ENCODE measurements around the gene LIPK. TPM values are rescaled to one million over a fixed set of nuclear protein-coding genes. Genes with fewer than 3 reads are reported as not detected.
"Not testable (repeated sequence)": the region's sequence is repeated elsewhere in the genome, so short reads cannot be mapped to it uniquely, and the experiment has no call there.

Gene LIPK, protein sequence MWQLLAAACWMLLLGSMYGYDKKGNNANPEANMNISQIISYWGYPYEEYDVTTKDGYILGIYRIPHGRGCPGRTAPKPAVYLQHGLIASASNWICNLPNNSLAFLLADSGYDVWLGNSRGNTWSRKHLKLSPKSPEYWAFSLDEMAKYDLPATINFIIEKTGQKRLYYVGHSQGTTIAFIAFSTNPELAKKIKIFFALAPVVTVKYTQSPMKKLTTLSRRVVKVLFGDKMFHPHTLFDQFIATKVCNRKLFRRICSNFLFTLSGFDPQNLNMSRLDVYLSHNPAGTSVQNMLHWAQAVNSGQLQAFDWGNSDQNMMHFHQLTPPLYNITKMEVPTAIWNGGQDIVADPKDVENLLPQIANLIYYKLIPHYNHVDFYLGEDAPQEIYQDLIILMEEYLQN
- total RNA-seq, result not detected in 2 replicates

DNA sequence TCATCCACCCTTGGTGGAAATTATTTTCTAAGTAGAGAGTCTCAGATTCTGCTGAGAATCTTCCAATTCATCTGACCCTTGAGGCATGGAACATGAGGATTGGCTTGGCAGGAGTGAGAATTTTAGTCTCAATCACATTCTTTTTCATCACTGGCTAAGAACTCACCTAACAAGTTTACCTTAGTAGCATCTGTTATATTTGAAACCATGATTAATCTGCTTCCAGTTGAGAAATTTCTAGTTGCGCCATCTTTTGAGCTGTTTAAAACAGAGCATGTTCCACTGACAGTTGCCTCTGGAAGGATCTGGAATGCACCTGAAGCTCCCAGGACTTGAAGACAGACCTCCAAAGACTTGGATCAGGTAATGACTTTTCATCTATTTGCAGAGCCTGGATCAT, at the start of gene LIPK:
Gene LIPK, plus strand, starts transcription at position 292 of the 400 bp plus-strand sequence. CDS start 18,295 bp downstream, outside the sequence.
- no peaks in the 10 kb centered on the region for H3K9me3 Mint-ChIP-seq
- H3K36me3 Mint-ChIP-seq (ENCODE audit: low read depth), result no peaks in the 10 kb centered on the region
- intact Hi-C loops (cut with micrococcal nuclease), result loop anchor here (2.0 to 5.0 kb wide), 3 partner anchors 51 to 379 kb away; no protein-coding TSS in a partner anchor
- no peak for DNase-seq
- no peak within 1 kb of the TSS for H3K4me3 Mint-ChIP-seq
- no peak within 1 kb of the TSS for H3K27ac Mint-ChIP-seq
- H3K27me3 Mint-ChIP-seq, result peaks cover 26% of the 10 kb centered on the region
- peaks cover 15% of the 10 kb centered on the region for H3K4me1 Mint-ChIP-seq

DNA sequence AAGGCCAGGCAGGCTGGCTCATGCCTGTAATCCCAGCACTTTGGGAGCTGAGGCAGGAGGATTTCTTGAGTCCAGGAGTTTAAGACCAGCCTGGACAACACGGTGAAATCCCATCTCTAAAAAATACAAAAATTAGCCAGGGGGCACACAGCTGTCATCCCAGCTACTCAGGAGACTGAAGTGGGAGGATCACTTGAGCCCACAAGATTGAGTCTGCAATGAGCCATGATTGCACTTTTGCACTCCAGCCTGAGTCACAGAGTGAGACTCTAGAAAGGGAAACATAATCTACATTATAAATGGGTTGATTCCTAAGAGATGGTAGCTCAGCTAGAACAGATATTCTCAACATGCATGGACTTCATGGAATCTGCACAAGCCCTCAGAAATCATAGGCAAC, 48.1 kb upstream of the LIPK start:
- no peaks in the 10 kb centered on the region for H3K9me3 Mint-ChIP-seq
- no peaks in the 10 kb centered on the region for H3K36me3 Mint-ChIP-seq (ENCODE audit: low read depth)
- no peak for DNase-seq
- intact Hi-C loops (cut with micrococcal nuclease), result no loop called here
- H3K27ac Mint-ChIP-seq, result no peak overlapping the region
- no peak overlapping the region for H3K4me3 Mint-ChIP-seq
- H3K4me1 Mint-ChIP-seq, result no peaks in the 10 kb centered on the region
- H3K27me3 Mint-ChIP-seq, result peaks cover 12% of the 10 kb centered on the region

DNA sequence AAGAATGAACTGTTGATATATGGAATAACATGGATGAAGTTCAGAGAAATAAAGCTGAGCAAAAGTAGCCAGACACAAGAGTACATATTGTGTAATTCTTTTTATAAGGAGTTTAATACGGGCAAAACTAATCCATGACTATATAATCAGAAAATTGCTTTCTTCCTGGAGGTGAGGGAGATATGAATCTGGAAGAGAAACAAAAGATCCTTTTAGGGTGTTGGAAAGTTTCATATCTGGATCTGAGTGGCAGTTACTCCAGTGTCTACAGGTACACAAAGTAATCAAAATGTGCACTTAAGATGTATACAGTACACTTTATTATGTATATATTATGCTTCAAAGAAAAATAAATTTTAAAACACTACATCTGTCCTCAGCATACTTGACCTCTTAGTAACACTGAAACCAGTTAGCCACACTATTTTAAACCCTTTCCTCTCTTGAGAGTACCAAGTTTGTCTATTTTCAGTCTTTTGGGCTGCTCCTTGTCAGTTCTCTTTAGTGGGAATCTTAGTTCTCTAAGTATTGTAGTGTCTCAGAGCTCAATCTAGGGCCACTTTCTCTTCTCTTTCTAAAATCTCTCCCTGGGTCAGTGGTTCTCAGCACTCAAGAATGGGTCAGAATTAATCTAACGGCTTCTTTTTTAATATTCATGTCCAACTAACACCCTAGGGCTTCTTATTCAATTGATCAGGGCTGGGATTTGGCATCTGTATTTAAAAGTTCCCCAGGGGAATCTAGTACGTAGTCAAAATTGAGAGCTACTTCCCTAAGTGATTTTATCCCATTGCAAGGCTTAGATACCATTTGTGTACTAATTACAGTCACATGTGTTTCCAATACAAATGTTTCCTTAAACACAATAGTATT, 46.1 kb upstream of the LIPK start:
- intact Hi-C loops (cut with micrococcal nuclease), result no loop called here
- H3K36me3 Mint-ChIP-seq (ENCODE audit: low read depth), result no peaks in the 10 kb centered on the region
- H3K4me1 Mint-ChIP-seq, result no peaks in the 10 kb centered on the region
- peaks cover 12% of the 10 kb centered on the region for H3K27me3 Mint-ChIP-seq
- H3K27ac Mint-ChIP-seq, result no peak overlapping the region
- H3K4me3 Mint-ChIP-seq, result no peak overlapping the region
- H3K9me3 Mint-ChIP-seq, result no peaks in the 10 kb centered on the region
- DNase-seq, result no peak

DNA sequence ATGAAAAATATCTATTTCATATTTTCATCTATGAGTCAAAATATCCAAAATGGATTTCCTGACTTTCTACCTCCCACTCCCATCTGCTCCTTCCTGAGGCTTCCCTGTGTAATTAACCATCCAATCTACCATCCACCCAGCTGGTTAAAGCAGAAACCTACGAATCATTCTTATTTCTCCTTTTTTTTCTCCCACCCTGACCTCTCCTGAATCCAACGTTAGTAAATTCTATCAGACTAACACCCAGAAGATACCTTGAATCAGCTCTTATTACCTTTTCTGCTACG, 45.5 kb upstream of the LIPK start:
- no peaks in the 10 kb centered on the region for H3K36me3 Mint-ChIP-seq (ENCODE audit: low read depth)

DNA sequence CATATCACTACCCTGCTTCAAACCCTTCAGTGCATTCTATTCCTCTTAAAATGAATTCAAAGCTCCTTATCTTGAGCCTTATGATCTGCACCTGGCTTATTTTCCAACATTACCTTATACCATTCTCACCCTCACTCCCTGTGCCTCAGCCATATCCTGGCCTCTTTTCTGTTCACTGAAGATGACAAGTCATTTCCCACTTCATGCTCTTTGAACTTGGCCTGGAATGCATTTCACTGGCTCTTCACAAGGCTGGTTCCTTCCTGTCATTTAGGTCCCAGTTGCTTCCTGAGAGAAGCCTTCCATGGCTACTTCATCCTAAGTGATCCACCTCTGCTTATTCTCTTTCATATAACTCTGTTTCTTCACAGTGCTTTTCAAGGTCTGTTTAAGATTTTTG, 45.0 kb upstream of the LIPK start:
- intact Hi-C loops (cut with micrococcal nuclease), result no loop called here
- no peak for DNase-seq
- Mint-ChIP-seq H3K27me3 (peaks cover 12% of the 10 kb centered on the region), H3K4me1 (no peaks in the 10 kb centered on the region), H3K36me3 (ENCODE audit: low read depth) (no peaks in the 10 kb centered on the region), H3K27ac (no peak overlapping the region), H3K9me3 (no peaks in the 10 kb centered on the region), H3K4me3 (no peak overlapping the region)

More for the DNA sequence above, 45.5 kb upstream of the LIPK start:
- H3K4me3 Mint-ChIP-seq, result no peak overlapping the region
- H3K27ac Mint-ChIP-seq, result no peak overlapping the region
- no peak for DNase-seq
- no peaks in the 10 kb centered on the region for H3K4me1 Mint-ChIP-seq
- peaks cover 12% of the 10 kb centered on the region for H3K27me3 Mint-ChIP-seq
- H3K9me3 Mint-ChIP-seq, result no peaks in the 10 kb centered on the region
- intact Hi-C loops (cut with micrococcal nuclease), result no loop called here

DNA sequence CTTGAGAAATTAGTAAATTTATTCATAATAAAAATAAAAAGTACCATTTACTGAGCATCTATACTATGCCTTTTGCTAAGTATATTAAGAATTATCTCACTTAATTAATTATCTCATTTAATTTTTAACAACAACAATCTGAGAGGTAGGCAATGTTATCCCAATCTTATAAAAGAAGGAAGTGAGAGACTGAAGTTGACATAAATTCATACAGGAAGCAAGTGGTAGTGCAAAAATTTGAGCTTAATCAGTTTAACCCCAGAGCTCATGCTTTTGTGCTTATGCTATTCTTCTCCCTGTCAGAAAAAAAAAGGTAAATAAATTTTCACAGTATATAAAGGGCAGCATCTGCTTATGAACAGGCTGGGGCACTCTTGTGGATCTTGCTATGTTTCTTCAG, 44.5 kb upstream of the LIPK start:
- Mint-ChIP-seq H3K4me1 (no peaks in the 10 kb centered on the region), H3K27me3 (peaks cover 12% of the 10 kb centered on the region), H3K27ac (no peak overlapping the region), H3K9me3 (no peaks in the 10 kb centered on the region), H3K4me3 (no peak overlapping the region), H3K36me3 (ENCODE audit: low read depth) (no peaks in the 10 kb centered on the region)
- intact Hi-C loops (cut with micrococcal nuclease), result no loop called here
- DNase-seq, result no peak

DNA sequence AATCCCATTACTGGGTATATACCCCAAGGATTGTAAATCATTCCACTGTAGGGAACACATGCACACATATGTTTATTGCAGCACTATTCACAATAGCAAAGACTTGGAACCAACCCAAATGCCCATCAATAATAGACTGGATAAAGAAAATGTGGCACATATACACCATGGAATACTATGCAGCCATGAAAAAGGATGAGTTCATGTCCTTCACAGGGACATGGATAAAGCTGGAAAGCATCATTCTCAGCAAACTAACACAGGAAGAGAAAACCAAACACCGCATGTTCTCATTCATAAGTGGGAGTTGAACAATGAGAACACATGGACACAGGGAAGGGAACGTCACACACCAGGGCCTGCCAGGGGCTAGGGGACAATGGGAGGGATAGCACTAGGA, 42.9 kb upstream of the LIPK start:
- H3K4me1 Mint-ChIP-seq; H3K36me3 Mint-ChIP-seq (ENCODE audit: low read depth); intact Hi-C loops (cut with micrococcal nuclease); DNase-seq; H3K4me3 Mint-ChIP-seq; H3K27ac Mint-ChIP-seq; H3K9me3 Mint-ChIP-seq: not testable (repeated sequence)
- H3K27me3 Mint-ChIP-seq, result peaks cover 12% of the 10 kb centered on the region

DNA sequence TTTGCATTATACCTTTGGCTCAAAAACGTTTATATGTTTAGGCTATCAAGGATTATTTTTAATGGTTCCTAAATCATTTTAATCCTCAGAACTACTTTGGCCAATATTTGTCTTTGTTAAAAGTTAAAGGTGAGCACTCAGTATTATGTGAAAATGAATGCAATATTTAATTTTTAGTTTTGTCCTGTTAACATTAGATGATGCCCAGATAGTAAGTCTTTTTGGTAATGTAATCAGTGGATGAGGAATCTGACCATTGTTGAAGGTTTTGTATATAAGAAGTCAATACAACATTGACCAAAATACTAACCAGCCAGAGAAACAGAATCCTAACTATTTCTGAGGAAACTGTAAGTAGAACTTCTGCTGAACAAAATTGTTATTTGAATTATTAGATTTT, 41.9 kb upstream of the LIPK start, which contains the start of gene LIPF:
Gene LIPF, plus strand, starts transcription at position 301 of the 400 bp plus-strand sequence. CDS start 2,856 bp downstream, outside the sequence.
- Mint-ChIP-seq H3K9me3 (no peaks in the 10 kb centered on the region), H3K4me1 (no peaks in the 10 kb centered on the region), H3K36me3 (ENCODE audit: low read depth) (no peaks in the 10 kb centered on the region), H3K27me3 (peaks cover 15% of the 10 kb centered on the region), H3K27ac (no peak within 1 kb of the TSS), H3K4me3 (no peak within 1 kb of the TSS)
- DNase-seq, result no peak
- intact Hi-C loops (cut with micrococcal nuclease), result no loop called here

DNA sequence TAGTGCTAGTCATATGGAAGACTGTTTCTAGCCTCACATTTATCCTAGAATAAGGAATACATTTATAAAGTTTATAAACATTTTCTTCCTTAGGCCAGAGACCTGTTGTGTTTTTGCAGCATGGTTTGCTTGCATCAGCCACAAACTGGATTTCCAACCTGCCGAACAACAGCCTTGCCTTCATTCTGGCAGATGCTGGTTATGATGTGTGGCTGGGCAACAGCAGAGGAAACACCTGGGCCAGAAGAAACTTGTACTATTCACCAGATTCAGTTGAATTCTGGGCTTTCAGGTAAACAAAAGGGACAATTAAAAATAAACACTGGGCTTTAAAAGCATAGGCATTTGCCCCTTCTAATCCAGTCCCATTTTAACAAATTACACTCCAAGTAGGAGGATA, 37.6 kb upstream of the LIPK start:
- intact Hi-C loops (cut with micrococcal nuclease), result no loop called here
- Mint-ChIP-seq H3K4me1 (peaks cover 5% of the 10 kb centered on the region), H3K27ac (no peak overlapping the region), H3K27me3 (peaks cover 18% of the 10 kb centered on the region), H3K4me3 (no peak overlapping the region), H3K36me3 (ENCODE audit: low read depth) (no peaks in the 10 kb centered on the region), H3K9me3 (no peaks in the 10 kb centered on the region)
- DNase-seq, result no peak

DNA sequence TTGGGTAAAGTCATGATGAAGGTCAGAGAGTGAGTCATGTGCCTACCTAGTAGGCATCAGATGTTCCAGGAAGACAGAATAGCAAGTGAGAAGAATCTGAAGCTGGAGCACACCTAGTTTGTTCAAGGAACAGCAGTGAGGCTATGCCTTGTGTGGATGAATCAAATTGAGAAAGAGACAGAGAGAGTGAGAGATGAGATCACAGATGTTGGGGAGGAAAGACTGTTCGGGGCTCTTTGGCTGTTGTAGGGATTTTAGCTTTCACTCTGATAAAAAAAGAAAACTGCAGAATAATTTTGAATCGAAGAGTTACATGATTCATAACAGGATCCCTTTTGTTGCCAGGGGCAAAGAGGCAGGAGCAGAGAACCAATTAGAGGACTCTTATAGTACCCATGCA, 35.6 kb upstream of the LIPK start:
- Mint-ChIP-seq H3K27ac (peak overlapping the region; percentile 5), H3K27me3 (peaks cover 18% of the 10 kb centered on the region), H3K4me1 (peaks cover 5% of the 10 kb centered on the region), H3K9me3 (no peaks in the 10 kb centered on the region), H3K36me3 (ENCODE audit: low read depth) (no peaks in the 10 kb centered on the region), H3K4me3 (no peak overlapping the region)
- no peak for DNase-seq
- intact Hi-C loops (cut with micrococcal nuclease), result no loop called here

DNA sequence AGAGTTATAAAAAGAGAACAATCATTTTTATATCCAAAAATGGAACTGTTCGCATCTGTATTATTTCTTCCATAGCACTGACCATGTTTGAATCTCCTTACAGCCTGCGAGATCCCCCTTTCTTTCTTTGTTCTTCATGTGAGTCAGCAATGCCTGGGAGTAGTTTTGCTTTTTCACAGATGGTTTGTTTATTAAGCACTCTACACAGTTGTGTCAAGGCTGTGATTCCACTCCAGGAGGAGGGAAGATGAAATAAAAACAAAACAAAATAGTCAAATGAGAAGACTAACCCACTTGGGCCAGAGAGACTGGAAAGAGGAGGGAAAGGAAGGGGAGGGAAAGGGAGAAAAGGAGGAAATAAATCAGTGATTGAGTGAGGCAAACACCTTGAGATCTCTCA, 34.0 kb upstream of the LIPK start:
- no peak for DNase-seq
- Mint-ChIP-seq H3K27ac (no peak overlapping the region), H3K4me1 (peaks cover 5% of the 10 kb centered on the region), H3K27me3 (peaks cover 21% of the 10 kb centered on the region), H3K36me3 (ENCODE audit: low read depth) (no peaks in the 10 kb centered on the region), H3K4me3 (no peak overlapping the region), H3K9me3 (no peaks in the 10 kb centered on the region)
- intact Hi-C loops (cut with micrococcal nuclease), result no loop called here

DNA sequence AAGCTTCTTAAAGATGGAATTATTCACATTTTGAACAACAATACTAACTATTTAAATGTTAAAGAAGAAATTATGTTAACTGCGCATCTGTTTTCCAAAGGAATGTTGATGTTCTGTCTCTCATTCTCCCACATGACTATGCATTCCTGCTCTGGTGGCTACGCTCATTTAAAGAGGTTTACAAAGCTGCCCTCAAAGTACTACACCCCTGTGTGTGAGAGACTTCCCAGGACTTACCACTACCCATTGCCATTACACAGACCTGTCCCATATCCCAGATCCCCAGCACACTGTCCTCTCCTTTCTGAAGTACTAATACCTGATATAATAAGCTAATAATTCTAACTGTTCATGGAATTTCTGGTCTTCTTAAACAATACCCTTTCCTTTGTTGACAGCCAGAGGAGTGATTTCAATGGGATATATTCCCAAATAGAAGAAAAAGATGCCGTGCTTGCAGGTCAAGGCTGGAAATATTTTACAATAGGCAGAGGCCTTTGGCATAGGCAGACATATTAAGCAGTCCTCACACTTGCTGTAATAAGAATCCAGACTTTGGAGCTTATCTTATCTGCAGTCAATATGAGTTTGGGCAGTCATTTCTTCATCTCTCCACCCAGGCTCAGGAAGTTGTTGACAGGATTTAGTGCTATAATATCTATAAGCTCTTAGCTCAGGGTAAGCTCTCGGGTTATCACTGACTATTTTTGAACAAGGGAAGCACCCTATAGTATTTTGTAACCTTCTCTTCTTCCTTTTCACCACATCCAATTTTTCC, 29.6 kb upstream of the LIPK start:
- peaks cover 22% of the 10 kb centered on the region for H3K27me3 Mint-ChIP-seq
- intact Hi-C loops (cut with micrococcal nuclease), result no loop called here

DNA sequence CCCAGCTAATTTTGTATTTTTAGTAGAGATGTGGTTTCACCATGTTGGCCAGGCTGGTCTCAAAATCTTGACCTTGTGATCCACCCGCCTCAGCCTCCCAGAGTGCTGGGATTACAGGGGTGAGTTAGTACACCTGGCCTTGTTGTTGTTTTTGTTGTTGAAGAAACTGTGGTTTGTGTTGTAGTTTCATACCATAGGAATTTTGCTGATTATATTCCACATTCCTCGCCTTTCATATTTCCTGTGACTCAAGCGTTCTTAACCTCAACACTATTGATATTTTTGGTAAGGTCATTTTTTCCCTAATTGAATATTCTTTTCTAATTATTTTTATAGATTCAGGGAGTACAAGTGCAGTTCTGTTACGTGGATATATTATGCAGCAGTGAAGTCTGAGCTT, 25.1 kb upstream of the LIPK start:
- DNase-seq, result peak; percentile 25
- Mint-ChIP-seq H3K4me3 (no peak overlapping the region), H3K4me1 (no peaks in the 10 kb centered on the region), H3K27ac (no peak overlapping the region), H3K36me3 (ENCODE audit: low read depth) (no peaks in the 10 kb centered on the region), H3K27me3 (peaks cover 23% of the 10 kb centered on the region), H3K9me3 (no peaks in the 10 kb centered on the region)
- intact Hi-C loops (cut with micrococcal nuclease), result no loop called here

More for the DNA sequence above, 29.6 kb upstream of the LIPK start:
- no peaks in the 10 kb centered on the region for H3K9me3 Mint-ChIP-seq
- no peak for DNase-seq
- no peak overlapping the region for H3K4me3 Mint-ChIP-seq
- H3K4me1 Mint-ChIP-seq, result no peaks in the 10 kb centered on the region
- no peak overlapping the region for H3K27ac Mint-ChIP-seq
- H3K36me3 Mint-ChIP-seq (ENCODE audit: low read depth), result no peaks in the 10 kb centered on the region

DNA sequence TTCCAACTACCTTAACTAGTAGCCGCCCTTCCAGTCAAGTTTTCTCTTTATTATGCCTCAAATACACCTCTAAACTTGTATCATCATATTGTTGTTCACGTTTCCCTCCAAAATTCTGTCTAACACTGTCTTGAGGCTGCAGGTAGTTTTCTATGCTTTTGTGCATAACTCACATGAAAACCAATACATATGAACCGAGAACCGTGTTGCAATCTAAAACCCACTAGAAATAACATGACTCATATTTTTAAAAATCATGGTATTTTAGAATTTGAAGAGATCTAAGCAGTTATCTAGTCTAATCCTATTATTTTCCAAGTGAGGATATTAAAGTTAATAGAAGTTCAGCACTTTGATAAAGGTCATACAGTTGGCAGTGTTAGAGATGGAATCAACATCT, 23.6 kb upstream of the LIPK start:
- no peaks in the 10 kb centered on the region for H3K4me1 Mint-ChIP-seq
- H3K27me3 Mint-ChIP-seq, result peaks cover 25% of the 10 kb centered on the region
- no peak overlapping the region for H3K4me3 Mint-ChIP-seq
- no peaks in the 10 kb centered on the region for H3K9me3 Mint-ChIP-seq
- no peaks in the 10 kb centered on the region for H3K36me3 Mint-ChIP-seq (ENCODE audit: low read depth)
- intact Hi-C loops (cut with micrococcal nuclease), result no loop called here
- no peak for DNase-seq
- H3K27ac Mint-ChIP-seq, result no peak overlapping the region
